Thyroid gland (tissue), 4 donors: Measurements from ENCODE around the gene PNPLA1.

Experiments
- POLR2A ChIP-seq, 2 donors: fragments of 450-650 bp; IDR thresholded peaks; one replicate each; pipeline ENCODE4 v1.6.1; 2017; ENCODE audit warnings: antibody characterized with exemption in 2 of 2, mild to moderate bottlenecking in 2 of 2, moderate library complexity in 1 of 2
- TF ChIP-seq, protein P1 (sequence below), 6 experiments: fragments of 200-600 bp in 3 of 6; fragments of 450-650 bp in 3 of 6; sonication (generic) in 3 of 6; IDR thresholded peaks; one replicate each; pipeline ENCODE4 v1.5.1; 2016 to 2019; ENCODE audit warnings: antibody characterized with exemption in 6 of 6, mild to moderate bottlenecking in 2 of 6, inconsistent platforms in 1 of 6, moderate library complexity in 1 of 6

DNA sequence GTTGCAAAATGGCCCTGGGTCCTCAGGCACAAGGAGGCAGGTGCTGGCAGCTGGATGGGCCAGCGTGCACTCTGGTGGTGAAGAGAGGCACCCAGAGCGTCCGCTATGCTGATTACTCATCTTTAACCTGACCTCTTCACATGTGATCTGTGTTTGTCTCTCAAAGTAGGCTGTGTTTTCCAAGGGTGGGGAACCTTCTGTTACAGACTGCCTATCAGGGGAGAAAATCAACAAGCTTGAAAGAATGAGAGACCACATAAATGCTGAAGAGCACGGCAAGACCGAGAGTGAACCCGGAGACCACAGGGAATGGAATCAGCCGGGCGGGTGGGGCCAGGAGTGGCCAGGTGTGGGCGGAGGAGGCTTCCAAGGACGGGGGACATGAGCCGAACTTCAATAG, 50.6 kb downstream of the PNPLA1 start:
- TF ChIP-seq, protein P1, sequence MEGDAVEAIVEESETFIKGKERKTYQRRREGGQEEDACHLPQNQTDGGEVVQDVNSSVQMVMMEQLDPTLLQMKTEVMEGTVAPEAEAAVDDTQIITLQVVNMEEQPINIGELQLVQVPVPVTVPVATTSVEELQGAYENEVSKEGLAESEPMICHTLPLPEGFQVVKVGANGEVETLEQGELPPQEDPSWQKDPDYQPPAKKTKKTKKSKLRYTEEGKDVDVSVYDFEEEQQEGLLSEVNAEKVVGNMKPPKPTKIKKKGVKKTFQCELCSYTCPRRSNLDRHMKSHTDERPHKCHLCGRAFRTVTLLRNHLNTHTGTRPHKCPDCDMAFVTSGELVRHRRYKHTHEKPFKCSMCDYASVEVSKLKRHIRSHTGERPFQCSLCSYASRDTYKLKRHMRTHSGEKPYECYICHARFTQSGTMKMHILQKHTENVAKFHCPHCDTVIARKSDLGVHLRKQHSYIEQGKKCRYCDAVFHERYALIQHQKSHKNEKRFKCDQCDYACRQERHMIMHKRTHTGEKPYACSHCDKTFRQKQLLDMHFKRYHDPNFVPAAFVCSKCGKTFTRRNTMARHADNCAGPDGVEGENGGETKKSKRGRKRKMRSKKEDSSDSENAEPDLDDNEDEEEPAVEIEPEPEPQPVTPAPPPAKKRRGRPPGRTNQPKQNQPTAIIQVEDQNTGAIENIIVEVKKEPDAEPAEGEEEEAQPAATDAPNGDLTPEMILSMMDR (IDR thresholded peaks at IDR 0.05) = no peak
- no peak for TF ChIP-seq POLR2A (IDR thresholded peaks at IDR 0.05)
